ENCODE data around the gene ZNF837.
"Not testable (repeated sequence)": the region's sequence is repeated elsewhere in the genome, so short reads cannot be mapped to it uniquely, and the experiment has no call there.

The ZNF837 gene

DNA sequence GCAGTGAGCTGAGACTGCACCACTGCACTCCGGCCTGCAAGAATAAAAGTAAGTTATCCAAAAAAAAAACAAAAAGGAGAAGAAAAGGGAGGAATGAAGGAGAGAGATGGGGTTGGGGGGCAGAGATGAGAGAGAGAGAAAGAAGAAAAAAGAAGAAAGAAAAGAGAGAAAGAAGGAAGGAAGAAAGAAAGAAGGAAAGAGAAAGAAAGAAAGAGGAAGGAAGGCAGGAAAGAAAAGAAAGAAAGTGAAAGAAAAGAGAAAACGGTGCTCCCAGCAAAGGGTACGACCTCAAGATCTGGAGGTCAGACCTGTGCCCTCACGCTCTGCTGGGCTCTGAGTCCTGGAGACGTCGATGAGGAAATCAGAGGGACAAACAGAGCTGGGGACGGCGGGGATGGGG, 31.2 kb downstream of the ZNF837 start:
- DNase-seq, result no peak

DNA sequence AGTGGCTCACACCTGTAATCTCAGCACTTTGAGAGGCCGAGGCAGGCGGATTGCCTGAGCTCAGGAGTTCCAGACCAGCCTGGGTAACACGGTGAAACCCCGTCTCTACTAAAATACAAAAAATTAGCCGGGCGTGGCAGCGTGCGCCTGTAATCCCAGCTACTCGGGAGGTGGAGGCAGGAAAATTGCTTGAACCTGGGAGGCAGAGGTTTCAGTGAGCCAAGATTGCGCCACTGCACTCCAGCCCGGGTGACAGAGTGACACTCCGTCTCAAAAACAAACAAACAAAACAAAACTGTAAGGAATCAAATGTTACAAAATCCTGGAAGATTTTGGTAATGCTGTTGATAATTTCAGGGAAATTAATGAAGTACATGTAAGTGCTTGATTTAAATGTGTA, 32.8 kb downstream of the ZNF837 start:
- DNase-seq, result not testable (repeated sequence)

DNA sequence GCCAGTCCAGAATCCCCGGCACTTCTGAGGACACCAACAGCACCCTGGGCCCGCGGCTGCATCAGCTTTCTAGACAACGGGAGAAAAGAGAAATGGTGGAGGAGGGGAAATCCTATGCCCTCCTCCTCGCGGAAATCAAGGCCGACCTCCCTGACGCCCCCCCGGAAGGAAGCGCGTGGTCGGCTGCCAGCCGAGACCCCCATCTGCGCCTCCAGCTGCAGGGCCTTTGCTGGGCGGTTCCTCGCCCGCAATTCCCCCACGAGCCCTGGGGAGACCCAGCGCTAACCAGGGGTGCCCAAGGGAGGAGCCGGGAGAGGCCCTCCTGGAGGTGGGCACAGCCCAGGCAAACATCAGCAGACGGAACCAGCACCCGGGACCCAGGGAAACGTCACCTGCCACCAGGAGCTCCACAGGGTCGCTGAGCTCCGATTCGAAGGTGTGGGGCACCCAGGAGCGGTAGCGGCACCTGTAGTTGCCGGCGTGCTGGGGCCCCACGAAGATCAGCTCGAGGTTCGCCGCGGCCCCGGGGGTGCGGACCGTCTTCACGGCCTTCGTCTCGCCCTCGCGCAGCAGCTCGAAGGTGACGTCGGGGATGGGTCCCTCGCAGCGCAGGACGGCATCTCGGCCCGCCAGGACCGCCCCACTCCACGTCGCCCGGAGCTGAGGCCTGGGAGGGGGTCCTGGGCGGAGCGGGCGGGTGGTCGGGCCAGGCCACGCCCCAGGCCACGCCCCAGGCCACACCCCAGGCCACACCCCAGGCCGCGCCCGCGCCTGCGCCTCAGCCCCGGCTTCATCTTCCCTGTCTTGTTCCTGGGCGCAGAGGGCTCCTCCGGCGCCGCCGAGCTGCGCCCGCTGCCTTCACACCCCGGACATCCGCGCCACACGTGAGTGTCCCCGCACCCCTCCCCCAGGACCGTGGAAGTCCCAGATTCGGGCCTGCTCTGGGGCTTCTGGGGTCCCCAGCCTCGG, 33.6 kb downstream of the ZNF837 start:
- DNase-seq, result peak; percentile 52

DNA sequence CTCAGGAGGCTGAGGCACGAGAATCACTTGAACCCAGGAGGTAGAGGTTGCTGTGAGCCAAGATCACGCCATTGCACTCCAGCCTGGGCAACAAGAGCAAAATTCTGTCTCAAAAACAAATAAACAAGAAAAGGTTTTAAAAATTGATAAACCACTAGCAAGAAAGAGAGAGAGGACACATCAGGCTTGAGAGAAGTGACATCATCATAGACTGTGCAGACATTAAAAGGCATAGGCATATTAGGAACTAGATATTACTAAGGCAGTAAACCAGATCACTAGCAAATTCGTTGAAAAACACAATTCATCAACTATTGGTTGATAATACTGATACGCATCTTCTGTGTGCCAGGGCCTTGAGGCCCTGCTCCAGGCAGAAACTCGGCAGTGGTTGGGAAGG, 35.3 kb downstream of the ZNF837 start:
- DNase-seq, result no peak

DNA sequence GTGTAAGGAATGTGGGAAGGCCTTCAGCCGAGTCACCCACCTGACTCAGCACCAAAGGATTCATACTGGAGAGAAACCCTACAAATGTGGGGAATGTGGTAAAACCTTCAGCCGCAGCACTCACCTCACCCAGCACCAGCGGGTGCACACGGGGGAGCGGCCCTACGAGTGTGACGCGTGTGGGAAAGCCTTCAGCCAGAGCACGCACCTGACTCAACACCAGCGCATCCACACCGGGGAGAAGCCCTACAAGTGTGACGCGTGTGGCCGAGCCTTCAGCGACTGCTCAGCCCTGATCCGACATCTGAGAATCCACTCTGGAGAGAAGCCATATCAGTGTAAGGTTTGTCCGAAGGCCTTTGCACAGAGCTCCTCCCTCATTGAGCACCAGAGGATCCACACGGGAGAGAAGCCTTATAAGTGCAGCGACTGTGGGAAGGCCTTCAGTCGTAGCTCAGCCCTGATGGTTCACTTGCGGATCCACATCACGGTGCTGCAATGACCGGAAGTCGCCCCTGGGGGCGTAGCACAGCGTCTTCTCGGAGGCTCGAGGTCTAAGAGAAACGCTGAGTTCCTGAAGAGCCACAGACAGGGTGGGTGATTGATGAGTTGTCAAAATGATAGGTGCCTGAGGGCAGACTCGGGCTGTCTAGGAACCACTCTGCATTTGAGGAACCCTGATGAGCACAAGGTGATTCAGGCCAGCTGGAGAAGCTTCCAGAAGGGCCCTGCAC, 41.8 kb downstream of the ZNF837 start:
- no peak for DNase-seq

DNA sequence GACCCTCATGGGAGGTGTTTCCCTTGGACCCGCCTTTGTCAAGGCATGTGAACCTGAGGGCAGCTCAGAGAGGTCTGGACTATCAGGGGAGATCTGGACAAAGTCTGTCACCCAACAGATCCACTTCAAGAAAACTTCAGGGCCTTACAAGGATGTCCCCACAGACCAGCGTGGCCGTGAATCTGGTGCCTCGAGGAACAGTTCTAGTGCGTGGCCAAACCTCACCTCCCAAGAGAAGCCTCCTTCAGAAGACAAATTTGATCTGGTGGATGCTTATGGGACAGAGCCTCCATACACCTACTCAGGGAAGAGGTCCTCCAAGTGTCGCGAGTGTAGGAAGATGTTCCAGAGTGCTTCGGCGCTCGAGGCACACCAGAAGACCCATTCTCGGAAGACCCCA, 42.5 kb downstream of the ZNF837 start:
- DNase-seq, result no peak

DNA sequence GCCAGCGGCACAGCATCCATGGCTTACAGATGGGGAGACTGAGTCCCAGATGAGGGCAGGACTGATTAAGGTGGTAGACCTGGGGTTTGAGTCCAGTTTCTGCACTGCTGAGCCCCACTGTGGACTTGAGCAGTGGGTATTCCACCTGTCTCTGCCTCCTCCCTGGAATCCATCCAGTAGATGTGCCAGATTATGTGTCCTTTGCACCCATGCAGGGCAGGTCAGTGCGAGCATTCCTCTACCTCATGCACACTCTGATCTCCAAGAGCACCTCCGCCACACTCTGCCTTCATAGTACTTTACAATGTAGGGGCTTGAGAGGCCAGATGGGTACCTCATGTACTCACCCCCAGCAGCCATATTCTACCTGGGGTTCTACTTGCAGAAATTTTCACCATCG, 44.0 kb downstream of the ZNF837 start:
- no peak for DNase-seq

DNA sequence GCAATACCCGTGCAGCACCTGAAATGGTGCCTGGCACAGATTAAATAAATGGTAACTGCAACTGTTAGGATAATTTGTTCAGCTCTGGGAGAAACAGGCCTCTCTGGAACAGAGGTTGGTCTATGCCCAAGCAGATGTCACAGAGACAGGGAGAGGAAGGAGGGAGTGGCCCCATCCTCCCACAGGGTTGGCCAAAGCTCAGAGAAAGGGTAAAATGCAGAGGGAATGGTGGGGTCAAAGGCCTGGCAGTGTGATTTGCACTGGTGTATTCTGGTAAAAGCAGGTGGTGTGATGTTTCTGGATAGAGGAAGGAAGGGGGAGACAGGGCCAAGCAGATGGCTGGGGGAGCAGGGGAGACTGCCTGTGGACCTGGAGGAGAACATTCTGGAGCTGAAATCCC, 44.6 kb downstream of the ZNF837 start:
- no peak for DNase-seq

DNA sequence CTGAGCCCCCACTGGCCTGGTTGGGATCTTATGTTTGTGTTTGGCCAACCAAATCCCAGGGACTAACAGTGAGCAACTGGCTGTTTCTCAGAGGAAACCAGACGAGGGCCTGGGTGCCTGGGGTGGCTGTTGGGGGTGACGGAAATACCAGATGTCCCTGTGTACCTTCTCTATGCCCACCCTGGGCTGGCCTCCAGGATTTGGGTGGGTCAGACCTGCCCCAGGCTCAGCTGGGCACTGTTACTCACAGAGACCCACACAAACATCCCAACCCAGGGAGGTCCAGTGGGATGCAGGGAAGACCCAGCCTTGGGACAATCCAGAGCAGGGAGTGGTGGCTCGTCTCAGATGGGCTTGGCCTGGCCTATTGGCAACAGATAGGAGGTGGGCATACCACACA, 45.2 kb downstream of the ZNF837 start:
- no peak for DNase-seq

DNA sequence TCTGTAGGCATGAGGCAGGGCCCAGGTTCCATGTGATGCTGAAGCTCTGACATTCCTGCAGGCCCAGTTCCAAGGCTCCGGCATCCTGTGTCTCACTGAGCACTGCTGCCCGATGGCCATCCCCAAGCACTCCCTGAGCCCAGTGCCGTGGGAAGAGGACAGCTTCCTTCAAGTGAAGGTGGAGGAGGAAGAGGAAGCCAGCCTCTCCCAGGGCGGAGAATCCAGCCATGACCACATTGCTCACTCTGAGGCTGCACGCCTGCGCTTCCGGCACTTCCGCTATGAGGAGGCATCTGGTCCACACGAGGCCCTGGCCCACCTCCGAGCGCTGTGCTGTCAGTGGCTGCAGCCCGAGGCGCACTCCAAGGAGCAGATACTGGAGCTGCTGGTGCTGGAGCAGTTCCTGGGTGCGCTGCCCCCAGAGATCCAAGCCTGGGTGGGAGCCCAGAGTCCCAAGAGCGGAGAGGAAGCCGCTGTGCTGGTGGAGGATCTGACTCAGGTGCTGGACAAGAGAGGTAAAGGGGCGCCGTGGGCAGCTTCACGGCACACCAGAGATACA, 46.1 kb downstream of the ZNF837 start:
- DNase-seq, result no peak

DNA sequence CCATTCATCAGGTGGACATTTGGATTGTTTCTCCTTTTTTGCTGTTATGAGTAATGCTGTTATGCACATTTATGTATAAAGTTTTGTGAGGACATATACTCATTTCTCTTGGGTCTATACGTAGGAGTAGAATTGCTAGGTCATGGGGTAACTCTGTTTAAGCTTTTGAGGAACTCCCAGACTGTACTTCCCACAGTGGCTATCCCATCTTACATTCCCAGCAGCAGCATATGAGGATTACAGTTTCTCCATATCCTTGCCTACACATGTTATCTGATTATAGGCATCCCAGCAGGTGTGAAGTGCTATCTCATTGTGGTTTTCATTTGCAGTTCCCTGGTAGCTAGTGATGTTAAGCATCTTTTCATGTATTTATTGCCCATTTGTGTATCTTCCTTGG, 48.1 kb downstream of the ZNF837 start:
- DNase-seq, result no peak

DNA sequence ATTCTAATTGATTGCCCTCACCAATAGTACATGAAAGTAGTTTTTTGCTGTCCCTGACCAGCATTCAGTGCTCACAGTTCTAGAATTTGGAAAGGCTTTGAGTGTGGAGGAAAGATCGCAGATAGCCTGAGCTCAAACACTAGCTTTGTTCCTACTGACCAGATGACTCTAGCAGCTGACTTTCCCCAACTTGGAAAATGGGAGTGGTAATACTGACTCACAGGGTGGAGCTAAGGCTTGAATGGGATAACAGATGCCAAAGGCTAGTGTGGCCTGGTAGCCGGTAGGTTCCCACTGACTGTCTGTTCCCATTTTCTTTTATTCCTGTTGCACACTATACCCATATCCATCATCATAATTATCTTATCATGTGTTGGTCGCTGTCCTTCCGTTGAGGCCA, 50.4 kb downstream of the ZNF837 start:
- no peak for DNase-seq

DNA sequence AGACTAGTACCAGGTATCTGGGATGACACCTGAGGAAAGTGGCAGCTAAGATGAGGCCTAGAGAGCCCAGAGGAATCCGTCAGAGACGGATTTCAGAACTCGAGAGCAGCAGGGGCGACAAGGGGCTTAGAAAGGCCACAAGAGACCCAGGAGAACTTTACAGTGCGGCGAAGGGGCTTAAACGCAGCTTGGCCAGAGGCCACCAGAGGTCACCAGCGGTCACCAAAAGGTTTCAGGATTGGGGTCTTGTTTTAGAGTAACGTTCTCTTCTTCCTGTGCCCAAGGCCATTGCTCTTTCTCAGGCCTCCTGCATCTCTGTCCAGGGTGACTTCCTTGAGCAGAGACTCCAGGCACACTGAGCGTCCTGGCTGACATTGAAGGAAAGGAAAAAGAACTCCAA, 51.8 kb downstream of the ZNF837 start:
- DNase-seq, result no peak

DNA sequence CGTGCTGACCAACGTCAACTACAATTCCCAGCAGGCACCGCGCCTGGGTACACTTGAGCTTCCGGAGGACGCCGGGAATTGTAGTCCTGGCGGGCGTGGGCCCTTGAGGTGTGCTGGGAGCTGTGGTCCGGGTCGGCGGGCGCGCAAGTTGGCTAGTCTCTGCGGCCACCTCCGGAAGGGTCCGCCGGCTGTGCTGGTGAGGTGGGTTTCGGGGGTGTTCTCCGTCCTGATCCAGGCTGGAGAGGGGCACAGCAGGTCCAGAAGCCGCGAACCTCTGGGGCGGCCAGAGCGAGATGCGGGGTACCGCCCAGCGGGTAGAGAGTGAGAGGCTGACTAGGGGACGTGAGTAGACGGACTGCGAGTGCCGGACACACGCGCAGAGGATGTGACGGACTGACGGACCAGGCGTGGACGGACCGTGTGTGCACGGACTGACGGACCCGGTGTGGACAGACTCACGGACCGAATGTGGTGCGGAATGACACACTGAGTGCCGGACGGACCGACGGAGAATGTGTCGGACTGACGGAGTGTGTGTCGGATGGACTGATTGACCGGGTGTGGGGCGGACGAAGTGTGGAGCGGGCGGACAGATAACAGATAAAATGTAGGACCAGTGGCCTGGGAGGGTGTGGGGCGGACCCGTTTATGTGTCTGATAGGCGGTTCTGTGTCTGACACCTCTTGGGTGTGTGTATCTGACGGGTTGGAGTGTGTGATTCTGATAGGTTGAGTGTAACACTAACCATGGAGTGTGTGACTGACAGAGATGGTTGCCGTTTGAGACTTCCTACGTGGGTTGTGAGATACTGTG, 53.7 kb downstream of the ZNF837 start, which contains the start of gene ZSCAN22:
Gene ZSCAN22 (plus strand): TSS at position 81 of the 813 bp plus-strand sequence. CDS start 7,809 bp downstream, outside the sequence.
- DNase-seq, result peak; percentile 85

DNA sequence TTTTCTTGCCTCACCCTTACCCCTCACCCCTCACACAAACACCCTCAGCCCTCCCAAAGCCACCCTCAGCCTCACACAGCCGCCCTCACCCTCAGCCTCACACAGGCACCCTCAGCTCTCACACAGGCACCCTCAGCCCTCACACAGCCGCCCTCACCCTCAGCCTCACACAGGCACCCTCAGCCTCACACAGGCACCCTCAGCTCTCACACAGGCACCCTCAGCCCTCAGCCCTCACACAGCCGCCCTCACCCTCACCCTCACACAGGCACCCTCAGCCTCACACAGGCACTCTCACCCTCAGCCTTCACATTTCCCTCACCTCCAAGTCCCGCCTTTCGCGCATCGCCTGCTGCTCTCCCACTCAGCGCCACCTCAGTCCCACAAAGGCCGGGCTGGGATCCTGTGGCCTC, 54.3 kb downstream of the ZNF837 start:
- no peak for DNase-seq

DNA sequence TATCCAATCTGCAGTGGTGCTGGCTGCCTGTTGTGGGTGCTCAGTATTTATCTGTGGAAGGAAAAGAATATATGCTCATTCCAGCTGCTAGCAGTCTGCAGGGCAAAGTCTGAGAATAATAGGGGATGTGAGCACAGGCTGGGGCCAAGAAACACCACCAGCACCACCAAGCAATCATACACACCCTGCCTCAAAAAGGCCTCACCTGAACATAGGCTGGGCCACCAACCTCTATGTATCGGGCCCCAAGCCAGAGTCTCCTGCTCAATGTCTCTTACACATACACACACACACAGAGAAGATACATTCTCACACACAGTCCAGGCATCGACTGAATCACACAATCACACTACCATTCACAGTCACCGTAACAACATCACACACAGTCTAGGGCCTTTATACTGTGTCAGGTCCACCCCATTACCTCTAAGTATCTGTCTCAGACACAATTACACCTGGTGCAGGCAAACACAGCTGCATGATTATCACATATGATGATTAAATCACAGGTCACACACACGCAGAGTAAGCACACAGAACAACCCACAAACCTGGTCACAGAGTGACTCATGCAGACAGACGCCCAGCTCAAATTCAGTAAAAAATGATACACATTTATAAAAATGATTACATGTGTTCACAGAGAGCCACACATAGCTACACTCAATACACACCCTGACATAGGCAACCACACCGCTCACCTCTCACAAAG, 55.4 kb downstream of the ZNF837 start:
- DNase-seq, result no peak

DNA sequence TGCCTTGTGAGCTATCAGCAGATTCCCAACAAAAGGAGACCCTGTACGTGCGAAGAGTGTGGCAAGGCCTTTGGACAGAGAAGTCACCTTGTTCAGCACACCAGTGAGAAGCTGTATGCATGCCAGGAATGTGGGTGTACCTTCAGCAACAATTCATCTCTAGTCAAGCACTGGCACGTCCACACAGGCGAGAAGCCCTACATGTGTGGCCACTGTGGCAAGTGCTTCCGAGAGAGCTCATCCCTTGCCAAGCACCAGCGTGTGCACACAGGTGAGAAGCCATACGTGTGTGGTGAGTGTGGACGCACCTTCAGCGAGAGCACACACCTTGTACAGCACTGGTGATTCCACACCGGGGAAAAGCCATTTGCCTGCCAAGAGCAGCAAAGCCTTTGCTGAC, 61.6 kb downstream of the ZNF837 start:
- no peak for DNase-seq

DNA sequence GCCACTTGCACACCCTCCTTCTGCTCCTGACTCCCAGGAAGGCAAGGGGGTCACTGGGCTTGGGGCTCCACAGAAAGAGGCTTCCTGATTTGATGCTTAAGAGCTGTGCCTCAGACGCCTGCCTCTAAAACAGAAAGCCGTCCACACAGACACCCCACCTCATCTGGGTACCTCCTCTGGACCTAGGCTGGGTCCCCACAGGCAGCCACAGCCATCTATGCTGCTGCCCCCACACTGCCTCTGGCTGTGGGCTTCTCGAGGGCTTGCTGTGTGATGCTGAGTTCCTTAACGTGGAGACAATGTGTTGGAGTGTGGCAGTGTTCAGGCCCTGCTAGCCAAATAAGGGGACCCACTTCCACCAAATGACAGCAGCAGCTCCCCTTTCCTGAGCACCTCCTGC, 62.5 kb downstream of the ZNF837 start:
- no peak for DNase-seq

Measured in NCI-H1694 (cell line).